Measurements from ENCODE around the gene RSL1D1.
"Not testable (repeated sequence)": the region's sequence is repeated elsewhere in the genome, so short reads cannot be mapped to it uniquely, and the experiment has no call there.

The RSL1D1 gene

GRCh38 chr16:11797166-11797956 lies 54.0 kb downstream of the RSL1D1 start, which contains the start of gene ZC3H7A:
TSS of gene ZC3H7A (minus strand) at chr16:11797258. CDS start at chr16:11782354, 14,904 bp downstream.
- no peak for FAIRE-seq

- no peak for FAIRE-seq
These were observed 54.8 kb downstream of the RSL1D1 start for GRCh38 chr16:11796227-11797165.

- no peak for FAIRE-seq
These were observed 55.5 kb downstream of the RSL1D1 start for GRCh38 chr16:11795887-11796226.

- FAIRE-seq = no peak
These were observed 56.1 kb downstream of the RSL1D1 start for GRCh38 chr16:11794996-11795886.

- no peak for FAIRE-seq
These were observed 56.9 kb downstream of the RSL1D1 start for GRCh38 chr16:11794447-11794846.

GRCh38 chr16:11793840-11794239 lies 57.5 kb downstream of the RSL1D1 start:
- no peak for FAIRE-seq

- no peak for FAIRE-seq
These were observed 58.7 kb downstream of the RSL1D1 start for GRCh38 chr16:11792410-11793241.

- no peak for FAIRE-seq
These were observed 60.1 kb downstream of the RSL1D1 start for GRCh38 chr16:11791144-11791828.

- no peak for FAIRE-seq
These were observed 62.4 kb downstream of the RSL1D1 start for GRCh38 chr16:11788914-11789313.

- not testable (repeated sequence) for FAIRE-seq
These were observed 66.3 kb downstream of the RSL1D1 start for GRCh38 chr16:11784980-11785599.

- not testable (repeated sequence) for FAIRE-seq
These were observed 67.0 kb downstream of the RSL1D1 start for GRCh38 chr16:11784381-11784780.

GRCh38 chr16:11784038-11784369 lies 67.3 kb downstream of the RSL1D1 start:
- no peak for FAIRE-seq
